ENCODE results near the gene DLL3.
A peak's percentile ranks its signal among the peaks of the same experiment; 100 is the strongest.

DLL3 gene

GRCh38 chr19:39506944-39507714, 8.4 kb downstream of the DLL3 start:
- H3K9me3 ChIP-seq (ENCODE audit: insufficient read depth, low read length), result no peaks in the 10 kb centered on the region
- no peaks in the 10 kb centered on the region for H3K27me3 ChIP-seq (ENCODE audit: low read length)
- H3K79me2 ChIP-seq (ENCODE audit: insufficient read depth, low read length), result no peaks in the 10 kb centered on the region
- H3F3A ChIP-seq (ENCODE audit: insufficient read depth), result no peaks in the 10 kb centered on the region
- peak overlapping the region; percentile 97 for H2AFZ ChIP-seq (ENCODE audit: low read depth, low read length, severe bottlenecking)
- H3K9ac ChIP-seq (ENCODE audit: low read length), result peak overlapping the region; percentile 69
- no peaks in the 10 kb centered on the region for H4K20me1 ChIP-seq (ENCODE audit: low read depth, low read length)
- H3K4me2 ChIP-seq (ENCODE audit: low read depth, low read length, poor library complexity, severe bottlenecking), result peak overlapping the region; percentile 86
- TF ChIP-seq EZH2phosphoT487 (conservative IDR thresholded peaks at IDR 0.05; ENCODE audit: low read length) (no peak), CTCF (IDR thresholded peaks at IDR 0.05; ENCODE audit: insufficient read depth, low read length, poor library complexity, severe bottlenecking) (no peak)
- H3K36me3 ChIP-seq (ENCODE audit: low read length), result no peaks in the 10 kb centered on the region
- peak overlapping the region; percentile 69 for H3K4me3 ChIP-seq (ENCODE audit: insufficient read depth, low read length, poor library complexity, severe bottlenecking)
- no peak overlapping the region for H3K27ac ChIP-seq (ENCODE audit: low read depth, low read length)
- no peaks in the 10 kb centered on the region for H3K9me2 ChIP-seq (replicated peaks; ENCODE audit: insufficient read depth, low read length)

GRCh38 chr19:39507715-39508364, 9.1 kb downstream of the DLL3 start:
- Histone ChIP-seq H4K20me1 (ENCODE audit: low read depth, low read length) (no peaks in the 10 kb centered on the region), H3K27me3 (ENCODE audit: low read length) (no peaks in the 10 kb centered on the region), H3K9ac (ENCODE audit: low read length) (peak overlapping the region; percentile 69), H3K4me3 (ENCODE audit: insufficient read depth, low read length, poor library complexity, severe bottlenecking) (peak overlapping the region; percentile 69), H3K79me2 (ENCODE audit: insufficient read depth, low read length) (no peaks in the 10 kb centered on the region), H3K27ac (ENCODE audit: low read depth, low read length) (no peak overlapping the region), H3K9me2 (replicated peaks; ENCODE audit: insufficient read depth, low read length) (no peaks in the 10 kb centered on the region), H2AFZ (ENCODE audit: low read depth, low read length, severe bottlenecking) (peak overlapping the region; percentile 97), H3F3A (ENCODE audit: insufficient read depth) (no peaks in the 10 kb centered on the region), H3K9me3 (ENCODE audit: insufficient read depth, low read length) (no peaks in the 10 kb centered on the region), H3K36me3 (ENCODE audit: low read length) (no peaks in the 10 kb centered on the region), H3K4me2 (ENCODE audit: low read depth, low read length, poor library complexity, severe bottlenecking) (peak overlapping the region; percentile 86)
- TF ChIP-seq CTCF (IDR thresholded peaks at IDR 0.05; ENCODE audit: insufficient read depth, low read length, poor library complexity, severe bottlenecking) (no peak), EZH2phosphoT487 (conservative IDR thresholded peaks at IDR 0.05; ENCODE audit: low read length) (no peak)

- Histone ChIP-seq H3K9ac (ENCODE audit: low read length) (no peak overlapping the region), H3F3A (ENCODE audit: insufficient read depth) (no peaks in the 10 kb centered on the region), H3K4me2 (ENCODE audit: low read depth, low read length, poor library complexity, severe bottlenecking) (no peak overlapping the region), H3K9me2 (replicated peaks; ENCODE audit: insufficient read depth, low read length) (no peaks in the 10 kb centered on the region), H4K20me1 (ENCODE audit: low read depth, low read length) (no peaks in the 10 kb centered on the region), H3K36me3 (ENCODE audit: low read length) (no peaks in the 10 kb centered on the region), H3K27ac (ENCODE audit: low read depth, low read length) (no peak overlapping the region), H3K27me3 (ENCODE audit: low read length) (no peaks in the 10 kb centered on the region), H3K79me2 (ENCODE audit: insufficient read depth, low read length) (no peaks in the 10 kb centered on the region), H3K4me3 (ENCODE audit: insufficient read depth, low read length, poor library complexity, severe bottlenecking) (no peak overlapping the region), H3K9me3 (ENCODE audit: insufficient read depth, low read length) (no peaks in the 10 kb centered on the region), H2AFZ (ENCODE audit: low read depth, low read length, severe bottlenecking) (no peak overlapping the region)
- TF ChIP-seq CTCF (IDR thresholded peaks at IDR 0.05; ENCODE audit: insufficient read depth, low read length, poor library complexity, severe bottlenecking) (no peak), EZH2phosphoT487 (conservative IDR thresholded peaks at IDR 0.05; ENCODE audit: low read length) (no peak)
Measured at GRCh38 chr19:39508629-39509028, 9.9 kb downstream of the DLL3 start.

Data from SU-DHL-6 (cell line).